G401.6 (cell line): ENCODE measurements around the gene MAP3K8.

Experiments
- FAIRE-seq: peaks from 2 replicates; lab custom pipeline; 2012; peaks lifted over from hg19 to GRCh38; lab: Jason Lieb, UNC

Gene MAP3K8

GRCh38 chr10:30490289-30491000 is 56.5 kb downstream of the MAP3K8 start:
- FAIRE-seq: no peak

- no peak for FAIRE-seq
Measured at GRCh38 chr10:30491204-30491915, 57.4 kb downstream of the MAP3K8 start.

GRCh38 chr10:30491916-30492515 is 58.0 kb downstream of the MAP3K8 start:
- no peak for FAIRE-seq

GRCh38 chr10:30493609-30494530 is 59.9 kb downstream of the MAP3K8 start:
- no peak for FAIRE-seq

GRCh38 chr10:30494558-30494957 is 60.6 kb downstream of the MAP3K8 start:
- FAIRE-seq: no peak

GRCh38 chr10:30495687-30496086 is 61.7 kb downstream of the MAP3K8 start:
- no peak for FAIRE-seq

- no peak for FAIRE-seq
Measured at GRCh38 chr10:30499816-30500215, 65.8 kb downstream of the MAP3K8 start.

- no peak for FAIRE-seq
Measured at GRCh38 chr10:30500534-30500933, 66.5 kb downstream of the MAP3K8 start.

- no peak for FAIRE-seq
Measured at GRCh38 chr10:30500963-30501504, 67.0 kb downstream of the MAP3K8 start.

- no peak for FAIRE-seq
Measured at GRCh38 chr10:30502266-30503060, 68.5 kb downstream of the MAP3K8 start.

- FAIRE-seq: no peak
Measured at GRCh38 chr10:30503700-30504266, 69.8 kb downstream of the MAP3K8 start.

GRCh38 chr10:30505543-30506298 is 71.7 kb downstream of the MAP3K8 start:
- no peak for FAIRE-seq

- FAIRE-seq: no peak
Measured at GRCh38 chr10:30509508-30509907, 75.5 kb downstream of the MAP3K8 start.

- no peak for FAIRE-seq
Measured at GRCh38 chr10:30510184-30510931, 76.4 kb downstream of the MAP3K8 start.

GRCh38 chr10:30510932-30511700 is 77.1 kb downstream of the MAP3K8 start:
- FAIRE-seq: no peak
